Activated naive CD8-positive, alpha-beta T cell treated with anti-CD3 and anti-CD28 coated beads for 36 hours (primary cell): ENCODE measurements around the gene USE1. TPM values are rescaled to one million over a fixed set of nuclear protein-coding genes. Genes with fewer than 3 reads are reported as not detected.

Experiments used
- DNase-seq: peaks from one replicate; pipeline ENCODE4 v3.0.0; 2021
- H3K27ac Mint-ChIP-seq: one replicate; pipeline ENCODE4 v1.8.0; 2022; ENCODE audit warnings: mild to moderate bottlenecking, moderate library complexity, mixed read lengths
- H3K27me3 Mint-ChIP-seq: one replicate; pipeline ENCODE4 v1.8.0; 2022; ENCODE audit warnings: mild to moderate bottlenecking, mixed read lengths
- H3K36me3 Mint-ChIP-seq: one replicate; pipeline ENCODE4 v1.8.0; 2021; ENCODE audit warnings: mild to moderate bottlenecking, mixed read lengths
- H3K4me1 Mint-ChIP-seq: one replicate; pipeline ENCODE4 v1.8.0; 2021; ENCODE audit warnings: mixed read lengths
- H3K4me3 Mint-ChIP-seq: one replicate; pipeline ENCODE4 v1.8.0; 2022; ENCODE audit warnings: mild to moderate bottlenecking, moderate library complexity, mixed read lengths
- H3K9me3 Mint-ChIP-seq: one replicate; pipeline ENCODE4 v1.8.0; 2022; ENCODE audit warnings: mixed read lengths
- total RNA-seq, 2 experiments: library from RNA; stranded (reverse); gene quantifications; one replicate each; pipeline ENCODE4 v1.2.3, GENCODE V29; 2021

Gene USE1
- total RNA-seq, 2 experiments from 2014 or later = 26.5 to 27.1 TPM

DNA sequence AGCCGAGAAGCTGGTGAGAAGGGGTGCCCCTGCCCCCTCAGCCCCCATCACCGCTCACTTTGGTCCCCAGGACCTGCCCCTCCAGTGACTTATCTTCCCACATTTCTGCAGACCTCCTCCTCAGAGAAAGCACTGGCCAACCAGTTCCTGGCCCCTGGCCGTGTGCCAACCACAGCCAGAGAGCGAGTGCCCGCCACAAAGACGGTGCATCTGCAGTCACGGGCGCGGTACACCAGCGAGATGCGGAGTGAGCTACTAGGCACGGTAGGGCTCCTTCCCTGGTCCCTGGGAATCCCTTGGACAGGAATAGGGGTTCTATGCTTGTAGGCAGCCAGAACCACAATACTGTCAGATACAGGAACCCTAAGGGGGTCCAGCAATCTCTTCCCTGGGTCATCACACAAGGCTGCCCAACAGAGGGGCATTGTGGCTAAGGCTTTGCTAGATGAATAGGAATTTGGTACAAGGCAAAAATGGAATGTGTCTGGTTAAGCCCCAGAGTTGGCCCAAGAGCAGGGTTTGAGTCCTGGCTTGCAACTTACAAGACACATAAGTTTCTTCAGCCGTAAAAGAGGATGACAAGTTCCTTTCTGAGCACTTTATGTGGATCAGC is 1.0 kb downstream of the USE1 start:
- Mint-ChIP-seq H3K9me3 (no peaks in the 10 kb centered on the region), H3K4me3 (peak overlapping the region; percentile 88), H3K27me3 (no peaks in the 10 kb centered on the region), H3K36me3 (peaks cover 31% of the 10 kb centered on the region), H3K27ac (peak overlapping the region; percentile 95), H3K4me1 (peaks cover 15% of the 10 kb centered on the region)
- no peak for DNase-seq

DNA sequence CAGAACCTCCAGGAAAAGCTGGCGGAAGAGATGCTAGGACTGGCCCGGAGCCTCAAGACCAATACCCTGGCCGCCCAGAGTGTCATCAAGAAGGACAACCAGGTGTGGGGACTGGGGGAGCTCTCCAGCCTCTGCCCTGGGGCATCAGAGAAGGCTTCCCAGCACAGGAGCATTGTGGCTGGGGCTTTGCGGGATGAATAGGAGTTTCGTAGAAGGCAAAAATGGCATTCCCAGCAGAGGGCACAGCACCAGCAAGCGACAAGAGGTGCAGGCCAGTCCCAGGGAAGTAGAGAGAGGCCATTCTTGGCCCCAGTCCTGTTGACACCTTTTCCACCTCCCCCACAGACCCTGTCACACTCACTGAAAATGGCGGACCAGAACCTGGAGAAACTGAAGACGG is 4.1 kb downstream of the USE1 start:
- H3K27ac Mint-ChIP-seq = no peak overlapping the region
- H3K9me3 Mint-ChIP-seq = no peaks in the 10 kb centered on the region
- H3K4me3 Mint-ChIP-seq = no peak overlapping the region
- no peaks in the 10 kb centered on the region for H3K27me3 Mint-ChIP-seq
- peaks cover 29% of the 10 kb centered on the region for H3K36me3 Mint-ChIP-seq
- H3K4me1 Mint-ChIP-seq = peaks cover 14% of the 10 kb centered on the region
- no peak for DNase-seq

DNA sequence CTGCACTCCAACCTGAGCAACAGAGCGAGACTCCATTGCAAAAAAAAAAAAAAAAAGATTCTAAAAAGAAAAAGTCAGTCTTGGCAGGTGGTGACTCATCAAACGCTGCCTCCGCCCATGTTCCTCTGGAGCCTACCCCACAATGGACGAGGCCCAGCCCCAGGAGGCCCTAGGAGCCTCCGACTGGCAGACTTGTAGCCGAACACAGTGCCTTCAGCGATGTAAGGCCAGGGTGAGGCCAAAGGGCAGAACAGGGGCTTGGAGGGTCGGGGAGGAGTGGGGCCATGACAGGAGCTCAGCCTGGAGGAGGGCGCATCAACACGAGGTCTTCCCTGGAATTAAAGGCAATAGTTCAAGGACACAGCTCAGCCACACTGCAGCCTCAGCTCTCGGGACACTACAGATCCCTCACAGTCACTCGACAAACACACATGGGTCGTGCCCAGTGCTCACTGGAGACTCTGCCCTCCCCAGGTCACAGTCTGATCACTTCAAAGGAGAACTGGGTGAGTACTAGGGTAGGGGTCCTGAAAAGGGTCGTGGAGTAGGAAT is 5.1 kb downstream of the USE1 start:
- Mint-ChIP-seq H3K27ac (no peak overlapping the region), H3K4me3 (no peak overlapping the region), H3K27me3 (no peaks in the 10 kb centered on the region), H3K9me3 (no peaks in the 10 kb centered on the region), H3K36me3 (peaks cover 24% of the 10 kb centered on the region), H3K4me1 (peaks cover 8% of the 10 kb centered on the region)
- no peak for DNase-seq

DNA sequence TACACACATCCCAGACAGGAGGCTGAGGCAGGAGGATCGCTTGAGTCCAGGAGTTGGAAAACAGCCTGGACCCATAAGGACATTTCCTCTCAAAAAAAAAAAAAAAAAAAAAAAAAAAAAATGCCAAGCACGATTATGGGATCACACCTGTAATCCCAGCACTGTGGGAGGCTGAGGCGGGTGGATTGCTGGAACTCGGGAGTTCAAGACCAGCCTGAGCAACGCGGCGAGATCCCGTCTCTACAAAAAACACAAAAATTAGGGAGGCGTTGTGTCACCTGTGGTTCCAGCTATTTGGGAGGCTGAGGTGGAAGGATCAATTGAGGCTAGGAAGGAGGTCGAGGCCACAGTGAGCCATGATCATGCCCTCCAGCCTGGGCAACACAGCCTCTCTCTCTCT is 9.9 kb downstream of the USE1 start:
- peak overlapping the region; percentile 37 for H3K4me3 Mint-ChIP-seq
- DNase-seq = no peak
- no peaks in the 10 kb centered on the region for H3K9me3 Mint-ChIP-seq
- H3K36me3 Mint-ChIP-seq = peaks cover 3% of the 10 kb centered on the region
- H3K27me3 Mint-ChIP-seq = no peaks in the 10 kb centered on the region
- H3K4me1 Mint-ChIP-seq = peaks cover 6% of the 10 kb centered on the region
- H3K27ac Mint-ChIP-seq = no peak overlapping the region

DNA sequence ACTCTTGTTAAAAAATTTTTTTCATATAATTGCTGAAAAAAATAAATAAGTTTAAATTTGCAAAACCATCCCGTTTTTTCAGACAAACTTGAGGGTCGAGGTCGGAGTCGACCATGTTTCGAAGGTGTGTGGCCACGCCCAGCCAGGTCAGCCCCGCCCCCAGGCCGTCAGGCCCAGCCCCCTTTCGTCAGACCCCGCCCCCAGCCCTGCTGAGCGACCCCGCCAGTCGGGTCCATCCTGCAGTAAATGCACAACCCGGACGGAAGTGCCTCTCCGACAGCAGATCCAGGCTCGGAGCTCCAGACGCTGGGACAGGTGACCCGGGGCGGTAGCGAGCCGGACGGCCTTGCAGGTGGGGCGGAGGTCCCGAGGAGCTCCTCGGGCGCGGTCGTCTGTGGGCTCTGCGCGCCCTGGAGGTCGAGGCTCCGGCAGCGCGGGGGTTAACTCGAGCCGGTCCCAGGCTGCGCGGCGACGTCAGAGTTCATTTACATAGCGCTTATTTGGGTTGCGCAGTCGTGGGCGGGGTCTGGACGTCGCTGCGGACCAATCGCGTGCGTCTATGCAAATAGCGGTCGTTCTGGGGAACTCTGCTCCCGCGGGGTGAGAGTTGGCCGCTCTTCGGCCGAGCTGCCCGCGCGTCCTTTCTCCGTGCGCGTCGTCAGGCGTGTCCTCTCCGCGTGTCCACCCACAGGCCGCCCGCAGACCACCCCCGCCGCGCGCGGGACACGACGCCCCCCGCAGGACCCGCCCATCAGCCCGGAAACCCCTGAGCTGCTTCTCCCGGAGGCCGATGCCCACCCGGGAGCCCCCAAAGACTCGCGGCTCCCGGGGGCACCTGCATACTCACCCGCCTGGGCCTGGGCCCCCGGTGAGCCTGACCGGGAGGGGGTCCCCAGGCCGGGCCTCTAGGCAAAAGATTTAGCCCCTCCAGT is 11.1 kb downstream of the USE1 start, which contains the start of gene OCEL1:
TSS of gene OCEL1 (plus strand) at position 225 of the 932 bp plus-strand sequence. CDS start at position 247, 22 bp downstream.
- Mint-ChIP-seq H3K27me3 (no peaks in the 10 kb centered on the region), H3K9me3 (no peaks in the 10 kb centered on the region), H3K36me3 (peaks cover 3% of the 10 kb centered on the region), H3K4me3 (peak within 1 kb of the TSS; percentile 86), H3K4me1 (peaks cover 4% of the 10 kb centered on the region), H3K27ac (peak within 1 kb of the TSS; percentile 92)
- DNase-seq = peak; percentile 96

DNA sequence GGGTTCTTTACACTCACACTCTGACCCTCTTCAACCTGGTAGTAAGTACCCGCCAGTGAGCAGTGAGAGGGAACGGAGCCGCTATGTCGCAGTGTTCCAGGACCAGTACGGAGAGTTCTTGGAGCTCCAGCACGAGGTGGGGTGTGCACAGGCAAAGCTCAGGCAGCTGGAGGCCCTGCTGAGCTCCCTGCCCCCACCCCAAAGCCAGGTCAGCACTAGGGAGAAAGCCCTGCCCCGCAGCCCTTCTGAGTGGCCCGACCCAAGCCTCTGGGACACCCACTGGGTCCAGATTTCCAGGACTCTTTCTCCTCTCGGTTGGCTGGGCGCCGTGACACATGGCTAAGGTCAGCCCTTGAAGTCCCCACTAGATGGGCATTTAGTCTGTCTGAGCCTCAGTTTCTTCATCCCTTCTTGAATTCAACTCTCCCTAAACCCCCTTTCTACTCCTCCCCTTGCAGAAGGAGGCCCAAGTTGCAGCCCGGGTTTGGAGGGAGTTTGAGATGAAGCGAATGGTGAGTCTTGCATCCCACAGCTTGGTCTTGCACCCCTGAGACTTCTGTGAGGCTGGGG is 12.7 kb downstream of the USE1 start:
- Mint-ChIP-seq H3K27me3 (no peaks in the 10 kb centered on the region), H3K36me3 (peaks cover 3% of the 10 kb centered on the region)
- no peak for DNase-seq

DNA sequence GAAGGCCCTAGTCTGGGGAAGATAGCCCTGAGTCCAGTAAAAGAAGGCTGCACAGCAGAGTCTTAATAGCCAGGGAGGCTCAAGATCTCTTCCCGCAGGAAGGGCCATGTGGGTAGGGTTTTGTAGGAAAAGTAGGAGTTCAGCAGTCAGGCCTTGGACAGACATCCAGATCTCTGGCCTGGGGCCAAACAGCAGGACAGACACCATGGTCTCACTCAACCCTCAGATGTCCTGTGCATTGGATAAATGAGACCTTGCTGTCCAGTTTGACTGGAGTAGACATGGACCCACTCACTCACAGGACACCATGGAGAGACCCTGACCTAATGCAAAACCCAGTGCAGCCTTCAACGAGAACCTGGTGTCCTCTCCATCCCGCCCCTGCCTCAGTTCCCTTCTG is 14.7 kb downstream of the USE1 start:
- no peak for DNase-seq
- peaks cover 8% of the 10 kb centered on the region for H3K4me1 Mint-ChIP-seq
- H3K9me3 Mint-ChIP-seq = no peaks in the 10 kb centered on the region
- H3K36me3 Mint-ChIP-seq = peaks cover 8% of the 10 kb centered on the region
- H3K4me3 Mint-ChIP-seq = no peak overlapping the region
- H3K27ac Mint-ChIP-seq = no peak overlapping the region
- no peaks in the 10 kb centered on the region for H3K27me3 Mint-ChIP-seq

More for the DNA sequence above, 12.7 kb downstream of the USE1 start:
- Mint-ChIP-seq H3K27ac (no peak overlapping the region), H3K4me3 (no peak overlapping the region), H3K9me3 (no peaks in the 10 kb centered on the region), H3K4me1 (peaks cover 4% of the 10 kb centered on the region)

DNA sequence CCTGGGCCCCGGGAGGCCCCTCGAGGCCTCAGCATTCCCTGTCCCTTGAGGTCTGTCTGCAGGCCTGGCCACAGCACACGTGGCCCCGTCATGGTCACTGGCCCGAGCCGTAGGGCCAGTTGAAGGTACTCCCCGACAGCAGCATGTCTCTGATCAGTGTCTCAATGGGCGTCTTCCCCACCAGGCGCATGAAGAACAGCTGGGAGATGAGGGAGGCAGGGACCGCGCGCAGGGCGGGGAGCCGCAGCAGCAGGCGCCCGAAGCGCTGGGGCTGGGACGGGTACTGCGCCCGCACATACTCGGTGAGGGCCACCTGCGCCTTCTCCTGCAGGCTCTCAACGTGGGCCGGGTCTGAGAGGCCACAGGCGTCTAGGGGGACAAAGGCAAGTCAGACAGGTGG is 17.1 kb downstream of the USE1 start:
- no peak overlapping the region for H3K27ac Mint-ChIP-seq
- no peak for DNase-seq
- H3K36me3 Mint-ChIP-seq = peaks cover 5% of the 10 kb centered on the region
- no peaks in the 10 kb centered on the region for H3K27me3 Mint-ChIP-seq
- H3K4me1 Mint-ChIP-seq = peaks cover 5% of the 10 kb centered on the region
- H3K9me3 Mint-ChIP-seq = no peaks in the 10 kb centered on the region
- H3K4me3 Mint-ChIP-seq = no peak overlapping the region

DNA sequence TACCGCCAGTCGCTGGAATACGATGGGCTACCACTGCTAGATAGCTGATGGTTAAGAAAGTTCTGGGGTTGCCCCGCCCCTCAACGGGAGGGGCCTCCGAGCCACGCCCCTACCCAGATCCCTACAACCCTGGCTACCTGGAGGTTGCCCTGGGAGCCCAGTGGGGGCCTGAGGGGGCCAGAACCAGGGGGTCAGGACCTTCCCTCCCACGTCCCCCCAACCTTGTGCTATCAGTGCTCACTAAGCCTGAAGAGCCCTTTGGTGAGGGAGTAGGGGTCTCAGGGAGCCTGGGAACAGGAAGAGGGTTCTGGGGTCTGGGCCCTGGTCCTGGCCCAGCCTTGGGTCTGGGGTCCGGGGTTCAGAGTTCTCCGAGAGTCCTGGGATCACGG is 19.7 kb downstream of the USE1 start:
- peaks cover 5% of the 10 kb centered on the region for H3K4me1 Mint-ChIP-seq
- H3K27me3 Mint-ChIP-seq = no peaks in the 10 kb centered on the region
- DNase-seq = peak; percentile 71
- peak overlapping the region; percentile 83 for H3K4me3 Mint-ChIP-seq
- H3K36me3 Mint-ChIP-seq = peaks cover 5% of the 10 kb centered on the region
- no peaks in the 10 kb centered on the region for H3K9me3 Mint-ChIP-seq
- H3K27ac Mint-ChIP-seq = peak overlapping the region; percentile 76

DNA sequence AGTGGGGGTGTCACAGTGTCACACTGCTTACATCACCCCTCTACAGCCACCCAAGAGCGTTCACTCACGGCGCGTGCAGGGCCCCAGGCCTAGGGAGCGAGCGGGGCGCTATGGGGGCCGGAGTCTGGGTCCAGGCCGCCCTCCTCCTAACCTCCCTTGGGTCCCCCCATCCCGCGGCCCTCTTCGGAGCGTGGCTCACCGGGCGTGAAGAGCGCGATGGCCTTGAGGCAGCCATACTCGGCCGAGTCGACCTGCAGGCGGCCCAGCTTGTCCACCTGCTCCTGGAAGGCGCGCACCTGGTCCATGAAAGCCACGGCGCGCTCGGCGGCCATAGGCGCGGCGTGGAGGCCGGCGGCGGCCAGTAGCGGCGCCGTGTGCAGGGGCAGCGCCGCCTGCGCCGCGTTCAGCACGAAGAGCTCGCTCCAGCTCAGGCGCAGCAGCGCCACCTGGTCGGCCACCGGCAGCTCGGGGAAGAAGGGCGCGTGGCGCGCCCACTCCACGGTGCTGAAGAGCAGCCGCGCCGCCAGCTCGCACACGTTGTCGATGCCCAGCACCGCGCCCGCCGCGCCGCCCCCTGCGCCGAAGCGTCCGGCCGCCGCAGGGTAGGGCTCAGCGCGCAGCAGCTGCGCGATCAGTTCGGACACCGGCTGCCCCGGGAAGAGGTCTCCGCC is 20.3 kb downstream of the USE1 start:
- Mint-ChIP-seq H3K27ac (peak overlapping the region; percentile 76), H3K4me3 (peak overlapping the region; percentile 83), H3K27me3 (no peaks in the 10 kb centered on the region), H3K9me3 (no peaks in the 10 kb centered on the region), H3K4me1 (peaks cover 5% of the 10 kb centered on the region), H3K36me3 (peaks cover 5% of the 10 kb centered on the region)
- peak; percentile 82 for DNase-seq

DNA sequence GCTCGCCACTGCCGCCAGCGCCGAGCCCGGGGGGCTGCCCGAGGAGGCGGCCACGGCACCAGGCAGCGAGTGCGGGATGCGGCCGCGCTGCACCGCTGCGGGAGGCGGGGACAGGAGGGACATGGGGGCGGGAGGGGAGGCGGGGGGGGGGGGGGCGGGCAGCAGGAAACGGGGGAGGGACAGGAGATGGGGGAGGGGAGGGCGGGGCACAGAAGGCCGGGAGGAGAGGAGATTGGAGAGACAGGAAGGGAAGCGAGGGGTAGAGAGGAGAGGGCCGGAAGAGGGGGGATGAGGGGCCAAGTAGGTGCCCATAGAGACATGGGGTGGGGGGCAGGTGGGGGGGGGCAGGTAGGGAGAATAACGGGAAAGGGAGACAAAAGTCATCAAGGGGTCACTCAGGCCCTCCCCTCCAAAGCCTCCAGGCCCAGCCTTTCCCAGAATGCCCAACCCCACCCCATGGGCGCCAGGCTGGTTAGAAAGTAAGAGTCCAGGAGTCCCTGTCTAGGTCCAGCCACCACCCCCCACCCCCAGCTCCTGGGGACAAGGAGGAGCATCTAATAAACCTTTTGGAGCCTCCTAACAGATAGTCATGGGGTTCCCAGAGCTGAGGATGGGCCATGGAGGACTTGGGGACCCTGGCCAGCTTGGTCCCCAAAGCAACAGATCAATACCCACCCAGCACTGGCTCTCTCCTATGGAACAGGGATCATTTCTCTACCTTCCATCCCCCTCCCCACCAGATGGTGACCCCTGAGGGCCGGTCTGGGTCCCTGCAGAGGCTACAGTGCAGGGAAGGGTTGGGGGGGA is 21.0 kb downstream of the USE1 start:
- peaks cover 5% of the 10 kb centered on the region for H3K4me1 Mint-ChIP-seq
- peaks cover 5% of the 10 kb centered on the region for H3K36me3 Mint-ChIP-seq
- peak overlapping the region; percentile 25 for H3K27ac Mint-ChIP-seq
- peak overlapping the region; percentile 83 for H3K4me3 Mint-ChIP-seq
- H3K27me3 Mint-ChIP-seq = no peaks in the 10 kb centered on the region
- no peaks in the 10 kb centered on the region for H3K9me3 Mint-ChIP-seq
- DNase-seq = no peak

DNA sequence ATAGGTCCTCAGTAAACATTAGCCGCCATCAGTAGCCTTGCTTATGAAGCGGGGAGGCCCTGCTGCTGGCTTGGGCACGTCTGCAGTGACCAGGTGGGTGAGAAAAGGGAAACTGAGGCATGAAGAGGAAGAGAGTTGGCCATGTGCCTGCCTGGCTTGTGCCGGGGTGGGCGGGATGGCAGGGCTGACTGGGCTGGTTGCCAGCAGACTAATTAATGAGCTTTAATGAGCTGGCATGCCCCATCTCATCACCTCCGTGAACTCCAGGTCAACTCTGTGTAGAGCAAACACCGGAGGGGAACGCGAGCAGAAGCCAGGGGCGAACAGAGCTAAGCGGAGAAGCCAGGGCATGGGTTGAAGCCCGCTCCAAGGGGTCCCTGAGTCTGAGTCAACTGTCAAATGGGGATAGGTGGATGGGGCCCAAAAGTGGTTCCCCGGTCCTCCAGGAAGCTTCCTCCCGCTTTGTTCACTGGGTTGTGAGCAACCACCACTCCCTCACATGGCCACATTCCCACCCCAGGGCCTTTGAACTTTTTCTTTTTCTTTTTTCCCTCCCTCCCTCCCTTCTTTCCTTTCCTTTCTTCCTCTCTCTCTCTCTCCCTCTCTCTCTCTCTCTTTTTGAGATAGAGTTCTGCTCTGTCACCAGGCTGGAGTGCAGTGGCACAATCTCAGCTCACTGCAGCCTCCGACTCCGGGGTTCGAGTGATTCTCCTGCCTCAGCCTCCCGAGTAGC is 21.8 kb downstream of the USE1 start:
- H3K27me3 Mint-ChIP-seq = no peaks in the 10 kb centered on the region
- H3K9me3 Mint-ChIP-seq = no peaks in the 10 kb centered on the region
- H3K36me3 Mint-ChIP-seq = peaks cover 5% of the 10 kb centered on the region
- DNase-seq = no peak
- no peak overlapping the region for H3K4me3 Mint-ChIP-seq
- H3K27ac Mint-ChIP-seq = no peak overlapping the region
- peaks cover 5% of the 10 kb centered on the region for H3K4me1 Mint-ChIP-seq

DNA sequence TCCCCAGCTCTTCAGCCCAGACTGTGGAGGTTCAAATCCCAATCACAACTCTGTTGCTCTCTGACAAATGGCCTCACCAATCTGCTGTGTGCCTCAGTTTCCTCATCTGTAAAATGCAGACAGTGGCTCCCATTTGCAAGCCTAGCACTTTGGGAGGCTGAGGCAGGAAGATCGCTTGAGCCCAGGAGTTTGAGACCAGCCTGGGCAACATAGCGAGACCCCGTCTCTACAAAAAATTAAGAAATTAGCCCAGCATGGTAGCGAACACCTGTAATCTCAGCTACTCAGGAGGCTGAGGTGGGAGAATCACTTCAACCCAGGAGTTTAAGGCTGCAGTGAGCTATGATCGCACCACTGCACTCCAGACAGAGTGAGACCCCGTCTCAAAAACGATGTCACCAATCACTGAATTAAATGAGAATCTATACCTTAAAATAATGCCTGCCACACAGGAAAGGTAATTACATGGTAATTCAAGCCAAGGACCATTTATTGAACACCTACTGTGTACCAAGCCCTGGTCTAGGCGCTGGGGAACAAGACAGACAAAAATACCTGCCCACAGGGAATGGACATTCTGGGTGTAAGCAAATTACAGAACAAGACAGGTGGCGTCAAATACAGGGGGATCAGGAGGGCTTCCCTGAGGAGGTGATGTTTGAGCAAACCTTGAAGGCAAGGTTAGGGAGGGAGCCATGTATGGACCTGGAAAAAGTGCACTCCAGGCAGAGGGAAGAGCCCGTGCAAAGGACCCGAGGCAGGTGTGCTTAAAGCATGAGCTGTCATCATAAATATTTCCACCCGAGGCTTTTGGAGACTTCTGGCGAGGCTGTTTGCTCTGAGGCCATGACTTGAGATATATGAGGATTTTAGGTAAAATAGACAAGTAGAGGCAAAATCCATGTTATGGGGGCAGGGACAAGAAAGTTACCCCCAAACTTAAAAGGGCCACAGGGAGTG is 22.9 kb downstream of the USE1 start:
- Mint-ChIP-seq H3K4me3 (no peak overlapping the region), H3K9me3 (no peaks in the 10 kb centered on the region), H3K36me3 (peaks cover 5% of the 10 kb centered on the region), H3K27me3 (no peaks in the 10 kb centered on the region), H3K27ac (no peak overlapping the region), H3K4me1 (peaks cover 5% of the 10 kb centered on the region)
- no peak for DNase-seq
